HG03039 (cell line): ENCODE measurements around the gene UST.
"Not testable (repeated sequence)": the region's sequence is repeated elsewhere in the genome, so short reads cannot be mapped to it uniquely, and the experiment has no call there.

ENCODE experiments used
- ATAC-seq: cut with Tn5 transposase; IDR thresholded peaks from one replicate; pipeline ENCODE4 v1.9.1; 2021; ENCODE audit warnings: mild to moderate bottlenecking, moderate library complexity; ENCODE audit not compliant: unreplicated experiment

The UST gene

DNA sequence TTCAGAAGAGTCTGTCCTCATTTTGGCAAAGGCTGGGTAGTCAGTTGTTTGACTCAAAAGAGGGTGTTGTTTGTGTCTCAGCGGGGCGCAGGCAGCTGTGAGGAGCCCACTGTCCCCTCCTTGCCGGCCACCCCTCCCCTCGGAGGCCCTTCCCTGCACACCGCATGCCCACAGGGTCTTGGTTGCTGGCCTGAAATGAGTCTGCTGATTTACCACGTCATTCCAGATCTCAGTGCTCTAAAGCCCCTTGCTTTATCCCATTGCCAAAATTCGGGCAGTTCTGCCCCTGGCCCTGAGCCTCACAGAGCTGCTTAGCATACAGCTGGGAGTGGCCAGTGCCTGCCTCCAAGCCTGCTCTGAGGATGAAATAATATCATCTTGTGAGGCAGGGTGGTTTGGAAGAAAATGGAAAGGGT, 220.7 kb downstream of the UST start:
- no peak for ATAC-seq

DNA sequence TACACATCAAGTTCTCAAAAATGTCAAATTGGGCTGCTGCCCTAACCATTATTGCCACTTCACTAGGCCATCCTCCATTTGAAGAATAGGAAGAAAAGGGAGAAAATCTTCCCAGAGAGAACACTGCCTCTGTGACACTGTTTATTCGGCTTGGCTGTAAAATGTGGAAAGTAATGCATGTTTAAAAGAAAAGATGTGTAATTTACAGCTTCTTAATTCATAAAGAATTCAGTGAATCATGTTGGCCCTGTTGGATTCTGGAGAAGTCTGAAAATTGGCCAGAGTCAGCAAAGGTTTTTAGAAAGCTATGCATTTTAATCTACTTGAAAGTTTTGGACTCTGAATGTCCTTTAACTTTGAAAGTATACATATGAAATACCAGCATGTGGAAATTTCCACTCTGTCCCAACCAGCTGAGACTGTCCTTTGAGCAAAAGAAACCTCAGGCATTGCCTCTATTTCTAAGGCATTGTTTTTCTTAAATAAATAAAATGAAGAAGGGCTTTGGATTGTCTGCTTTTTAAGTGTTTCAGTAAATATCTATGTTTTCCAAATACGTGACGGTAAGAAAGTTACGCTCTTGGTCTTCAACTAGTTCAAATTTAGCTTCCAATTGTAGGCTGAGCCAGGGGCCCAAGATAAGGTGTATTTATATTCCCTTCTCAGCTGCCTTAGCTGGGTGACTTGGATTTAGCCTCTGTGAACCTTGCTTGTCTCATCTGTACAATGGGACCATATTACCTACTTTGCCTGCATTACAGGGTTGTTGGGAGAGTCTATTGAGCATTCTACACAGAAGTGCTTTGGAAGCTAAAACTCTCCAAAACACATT, 222.2 kb downstream of the UST start:
- no peak for ATAC-seq

DNA sequence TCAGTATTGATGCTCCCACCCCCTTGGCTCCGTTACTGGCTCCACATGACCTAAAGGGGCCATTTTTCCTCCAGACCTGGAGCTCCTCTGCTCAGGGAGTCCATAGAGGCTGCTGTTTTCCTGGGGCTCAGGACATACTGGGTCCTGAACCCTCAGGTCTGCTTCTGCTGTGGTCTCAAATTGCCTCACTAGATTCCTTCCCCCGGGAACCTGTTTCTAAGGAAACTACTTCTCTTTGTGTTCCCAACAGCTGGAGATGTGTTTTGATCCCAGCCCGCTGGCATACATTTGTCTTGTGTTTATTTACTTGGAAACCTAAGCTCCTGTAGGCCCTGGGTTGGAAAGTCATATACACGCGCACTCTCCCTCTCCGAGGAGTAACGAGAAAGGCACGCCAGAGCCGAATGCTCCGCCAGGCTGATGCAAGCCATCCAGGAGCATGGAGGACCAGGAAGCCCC, 222.8 kb downstream of the UST start:
- ATAC-seq: no peak

- no peak for ATAC-seq
Observed at GRCh38 chr6:148971031-148971927, 224.4 kb downstream of the UST start.

DNA sequence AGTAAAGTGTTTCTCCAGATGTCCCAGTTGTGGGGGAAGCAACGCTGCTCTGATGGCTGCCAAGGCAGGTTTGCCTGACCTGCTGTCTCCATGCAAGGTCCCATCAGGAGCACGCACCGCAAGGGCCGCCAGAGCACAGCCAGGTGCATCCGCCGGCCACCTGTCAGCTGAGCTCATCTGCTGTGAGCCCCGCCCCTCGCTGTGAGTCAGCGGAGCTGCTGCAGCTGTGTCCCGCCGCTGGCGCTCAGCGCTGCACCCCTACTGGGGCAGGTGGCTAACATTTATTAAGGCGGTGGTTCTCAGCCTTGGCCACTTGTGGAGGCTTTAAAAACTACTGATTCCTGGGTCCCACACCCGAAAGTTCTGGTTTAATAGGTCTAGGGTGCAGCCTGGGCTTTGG, 225.7 kb downstream of the UST start:
- ATAC-seq: peak; percentile 85

DNA sequence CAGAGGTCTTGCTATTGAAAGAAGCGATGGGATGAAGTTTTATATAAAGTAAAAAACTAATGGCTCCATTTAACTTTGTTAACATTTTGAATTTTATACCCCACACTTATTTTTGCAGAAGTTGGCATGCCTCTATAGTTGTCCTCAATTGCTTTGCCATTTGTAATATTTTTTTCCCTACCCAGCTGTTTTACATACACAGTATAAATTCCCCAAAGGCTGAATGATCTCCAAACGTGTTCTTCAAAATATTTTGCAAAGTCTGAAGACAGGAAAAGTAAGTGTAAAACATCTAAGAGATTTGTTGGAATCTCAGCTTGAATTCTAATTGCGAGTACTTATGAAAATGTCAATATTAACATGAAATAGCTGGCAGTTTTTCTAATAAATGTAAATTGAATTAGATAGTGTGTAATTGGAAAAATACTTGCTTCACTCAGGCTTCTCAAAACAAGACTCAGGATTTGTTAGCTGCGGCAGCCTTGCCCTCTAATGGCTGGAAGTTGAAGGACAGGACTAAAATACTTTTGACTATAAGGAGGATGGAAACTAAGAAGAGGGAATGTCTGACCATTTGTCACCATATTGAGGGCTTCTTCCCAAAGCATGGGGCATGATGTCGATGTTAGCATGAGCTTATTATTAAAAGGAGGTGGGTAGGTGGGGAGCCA, 226.8 kb downstream of the UST start:
- no peak for ATAC-seq

DNA sequence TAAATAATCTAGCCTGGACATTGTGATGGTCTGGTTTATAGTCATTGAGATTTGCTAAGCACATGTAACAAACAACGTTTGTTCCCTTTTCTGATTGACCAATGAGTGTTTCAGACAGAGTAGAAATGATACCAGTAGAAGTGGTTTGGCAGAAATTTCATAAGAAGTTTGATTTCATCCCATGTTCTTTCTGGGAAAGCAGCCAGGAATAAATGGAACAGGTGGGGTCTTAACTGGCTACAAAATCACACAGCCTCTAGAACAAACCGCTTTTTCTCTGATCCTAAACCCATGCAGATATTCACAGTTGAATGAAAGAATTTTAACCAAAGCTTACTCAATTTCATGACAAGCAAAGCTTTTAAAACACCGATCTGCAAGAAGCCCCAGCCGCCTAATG, 227.5 kb downstream of the UST start:
- ATAC-seq: no peak

- ATAC-seq: not testable (repeated sequence)
Observed at GRCh38 chr6:148978298-148978697, 231.5 kb downstream of the UST start.

DNA sequence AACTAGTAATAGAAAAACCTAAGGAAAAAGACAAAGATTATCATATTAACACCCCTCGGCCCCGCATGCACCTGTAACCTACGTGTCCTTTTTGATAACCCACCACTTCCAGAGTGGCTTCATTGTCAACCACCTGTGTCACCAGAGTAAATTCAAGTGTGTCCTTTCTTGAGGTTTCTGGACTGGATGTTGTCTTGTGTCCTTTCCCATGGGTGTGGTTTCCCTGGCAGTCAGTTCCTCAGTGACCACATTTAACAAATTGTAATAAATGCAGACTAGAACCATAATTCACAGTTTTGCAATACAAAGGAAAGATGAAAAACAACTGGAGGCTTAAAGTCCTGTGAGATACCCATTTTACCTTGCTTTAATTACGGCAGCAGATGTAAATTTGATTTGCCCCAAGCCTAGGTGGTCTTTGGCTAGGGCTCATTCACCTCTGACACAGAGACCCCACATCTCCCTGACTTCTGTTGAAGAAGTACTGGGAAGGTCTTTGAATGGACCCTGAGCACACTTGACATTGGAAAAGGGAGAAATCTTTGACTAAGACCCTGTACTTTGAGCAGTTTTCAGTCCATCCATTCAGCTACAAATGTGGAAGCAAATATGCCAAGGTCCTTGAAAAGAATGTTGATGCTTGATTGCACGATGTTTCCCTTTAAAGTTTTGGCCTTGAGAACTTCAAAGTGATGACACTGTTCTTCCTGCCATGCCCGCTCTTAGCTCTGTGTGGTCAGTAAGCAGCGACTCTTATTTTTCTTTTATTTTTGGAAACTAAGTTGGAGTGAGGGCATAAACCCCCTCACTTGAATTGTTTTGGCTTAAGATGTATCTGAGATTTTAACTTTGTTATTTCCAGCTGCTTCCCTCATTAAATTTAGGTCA, 232.4 kb downstream of the UST start:
- ATAC-seq: no peak

DNA sequence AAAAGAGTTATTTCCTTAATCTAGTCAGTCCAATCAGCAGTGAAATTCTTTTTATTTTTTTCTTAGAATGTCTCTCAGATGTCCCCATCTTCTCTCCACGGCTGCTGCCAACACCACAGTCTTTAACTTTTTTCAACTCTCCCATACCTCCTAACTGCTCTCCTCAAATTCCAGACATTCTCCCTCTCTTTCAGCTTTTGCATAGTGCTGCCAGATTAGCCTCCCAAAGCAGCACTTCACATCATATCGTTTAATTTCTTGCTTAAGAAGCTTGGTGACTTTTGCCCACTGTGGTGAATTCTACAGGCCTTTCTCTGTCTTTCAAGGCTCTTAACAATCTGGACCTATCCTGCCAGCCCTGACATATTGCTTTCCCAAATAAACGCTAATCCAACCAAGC, 233.4 kb downstream of the UST start:
- ATAC-seq: no peak

DNA sequence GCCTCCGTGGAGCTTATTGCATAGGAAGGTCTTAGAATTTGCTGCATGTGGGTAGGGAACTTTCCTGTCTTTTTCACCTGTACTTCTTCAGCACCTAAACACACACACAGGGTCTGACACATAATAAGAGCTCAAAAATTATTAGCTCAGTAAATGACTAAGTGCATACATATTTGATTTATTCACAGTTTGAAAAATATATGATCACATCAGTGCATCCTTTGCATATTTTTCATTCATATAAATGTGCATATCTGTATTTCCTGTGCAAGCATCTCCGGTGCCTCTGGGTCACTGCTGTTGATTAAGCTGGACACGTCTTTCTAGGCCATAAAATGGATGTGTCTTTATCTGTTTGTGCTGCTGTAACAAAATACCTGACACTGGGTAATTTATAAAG, 234.7 kb downstream of the UST start:
- ATAC-seq: no peak

GRCh38 chr6:148983101-148983761, 236.4 kb downstream of the UST start:
- ATAC-seq: no peak

DNA sequence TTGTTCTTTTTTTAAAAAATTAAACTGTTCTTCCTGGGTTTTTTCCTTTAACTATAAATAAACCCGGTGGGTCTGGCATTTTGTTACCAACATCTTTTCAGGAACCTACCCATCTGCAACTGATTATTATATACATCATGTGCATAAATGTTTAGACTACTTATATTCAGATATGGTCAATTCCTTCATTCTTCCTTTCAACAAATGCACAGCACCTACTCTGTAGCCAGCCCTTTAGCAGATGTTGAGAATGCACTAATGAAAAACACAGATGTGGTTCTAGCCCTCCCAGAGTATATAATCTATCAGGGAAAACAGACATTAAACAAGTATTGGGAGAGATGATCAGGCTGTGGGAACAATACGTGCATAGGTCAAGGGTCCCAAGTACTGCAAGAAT, 237.1 kb downstream of the UST start:
- no peak for ATAC-seq

GRCh38 chr6:148984531-148985056, 237.8 kb downstream of the UST start:
- ATAC-seq: no peak

- ATAC-seq: no peak
Observed at GRCh38 chr6:148985499-148985898, 238.7 kb downstream of the UST start.

- ATAC-seq: no peak
Observed at GRCh38 chr6:148986608-148987007, 239.8 kb downstream of the UST start.

DNA sequence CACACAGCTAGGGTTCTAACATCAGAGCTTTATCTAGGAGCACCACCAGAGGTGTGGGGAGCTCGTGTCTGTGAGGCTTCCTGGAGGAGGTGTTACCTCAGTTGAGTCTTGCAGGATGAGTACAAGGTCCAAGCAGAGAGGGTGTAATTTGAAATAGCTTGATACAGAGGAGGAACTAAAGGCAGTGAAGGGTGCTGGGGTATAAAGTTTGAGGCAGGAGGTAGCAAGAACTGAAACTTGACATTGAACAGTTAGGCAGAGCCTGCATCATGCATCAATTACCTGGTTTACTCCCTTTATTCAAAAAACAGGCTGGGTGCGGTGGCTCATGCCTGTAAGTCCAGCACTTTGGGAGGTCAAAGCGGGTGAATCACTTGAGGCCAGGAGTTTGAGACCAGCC, 241.2 kb downstream of the UST start:
- no peak for ATAC-seq

DNA sequence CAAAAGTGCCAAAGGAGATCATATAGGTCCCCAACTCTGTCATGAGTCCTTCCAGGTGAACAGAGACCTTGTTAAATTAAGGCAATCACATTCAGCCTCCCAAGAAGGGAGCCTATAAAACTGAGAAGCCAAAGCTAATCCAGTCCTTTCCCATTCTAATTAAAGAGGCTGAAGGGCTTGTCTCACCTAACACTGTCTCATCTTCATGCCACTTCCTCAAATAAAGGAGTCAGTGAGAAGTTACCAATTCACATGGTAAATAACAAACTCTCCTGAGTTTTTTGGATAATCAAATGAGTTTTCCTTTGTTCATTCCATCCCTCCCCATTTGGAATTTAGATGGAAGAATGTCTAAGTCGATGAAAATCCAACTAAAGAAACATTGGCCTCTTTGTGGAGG, 242.8 kb downstream of the UST start:
- no peak for ATAC-seq

- ATAC-seq: no peak
Observed at GRCh38 chr6:148990403-148990802, 243.6 kb downstream of the UST start.

- no peak for ATAC-seq
Observed at GRCh38 chr6:148996815-148997214, 250.0 kb downstream of the UST start.
